BLaER1 (cell line): ENCODE results near the gene KLF7.

ENCODE experiments used
- H3K27ac ChIP-seq: shearing (Covaris generic); formaldehyde crosslinking; 2 replicates; pipeline ENCODE4 v1.8.1; 2022
- H3K27me3 ChIP-seq: shearing (Covaris generic); formaldehyde crosslinking; 2 replicates; pipeline ENCODE4 v1.8.1; 2022
- H3K36me3 ChIP-seq: shearing (Covaris generic); formaldehyde crosslinking; 2 replicates; pipeline ENCODE4 v1.8.1; 2022
- H3K4me1 ChIP-seq: shearing (Covaris generic); formaldehyde crosslinking; 2 replicates; pipeline ENCODE4 v1.8.1; 2022
- H3K4me2 ChIP-seq: shearing (Covaris generic); formaldehyde crosslinking; 2 replicates; pipeline ENCODE4 v1.8.1; 2022
- H3K4me3 ChIP-seq: shearing (Covaris generic); formaldehyde crosslinking; 2 replicates; pipeline ENCODE4 v1.8.1; 2022
- H3K9ac ChIP-seq: shearing (Covaris generic); formaldehyde crosslinking; 2 replicates; pipeline ENCODE4 v1.8.1; 2022
- H3K9me3 ChIP-seq: shearing (Covaris generic); formaldehyde crosslinking; 2 replicates; pipeline ENCODE4 v1.8.1; 2022
- H4K20me1 ChIP-seq: shearing (Covaris generic); formaldehyde crosslinking; 2 replicates; pipeline ENCODE4 v1.8.1; 2022
- Cebpa-rat ChIP-seq: shearing (Covaris generic); IDR thresholded peaks from 2 replicates; pipeline ENCODE4 v1.8.1; 2022

Gene KLF7

DNA sequence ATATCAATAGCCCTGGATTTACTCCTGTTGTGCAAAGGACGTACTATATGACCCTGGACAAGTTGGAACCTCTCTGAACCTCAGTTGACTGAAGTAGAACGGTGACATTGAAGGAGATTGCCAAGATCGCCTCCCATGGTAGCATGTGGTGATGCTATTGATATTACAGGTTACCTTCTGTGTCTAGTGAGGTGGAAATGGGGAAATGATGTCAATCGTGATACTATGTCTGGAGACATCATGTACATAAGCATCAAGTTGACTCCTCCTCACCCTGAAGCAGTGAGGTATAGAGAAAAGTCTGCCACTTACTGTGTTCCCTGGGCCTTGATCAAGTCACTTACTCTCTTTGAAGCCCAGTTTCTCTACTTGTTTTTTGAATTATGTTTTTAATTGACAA, 93.9 kb downstream of the KLF7 start:
- H3K4me1 ChIP-seq: peaks cover 19% of the 10 kb centered on the region
- no peaks in the 10 kb centered on the region for H3K27me3 ChIP-seq
- H4K20me1 ChIP-seq: no peaks in the 10 kb centered on the region
- no peak for TF ChIP-seq Cebpa-rat
- H3K36me3 ChIP-seq: no peaks in the 10 kb centered on the region
- H3K4me3 ChIP-seq: no peak overlapping the region
- H3K4me2 ChIP-seq: no peak overlapping the region
- H3K27ac ChIP-seq: no peak overlapping the region
- H3K9me3 ChIP-seq: no peaks in the 10 kb centered on the region
- H3K9ac ChIP-seq: no peak overlapping the region

GRCh38 chr2:207067473-207067872, 98.3 kb downstream of the KLF7 start:
- no peak for TF ChIP-seq Cebpa-rat
- Histone ChIP-seq H3K4me2 (no peak overlapping the region), H3K27me3 (no peaks in the 10 kb centered on the region), H3K36me3 (no peaks in the 10 kb centered on the region), H4K20me1 (no peaks in the 10 kb centered on the region), H3K4me3 (no peak overlapping the region), H3K4me1 (peaks cover 6% of the 10 kb centered on the region; the same call in 1 of the 2 replicates), H3K9me3 (no peaks in the 10 kb centered on the region), H3K9ac (no peak overlapping the region), H3K27ac (no peak overlapping the region)

GRCh38 chr2:207066791-207067460, 98.8 kb downstream of the KLF7 start:
- Histone ChIP-seq H3K36me3 (no peaks in the 10 kb centered on the region), H3K4me2 (no peak overlapping the region), H3K4me1 (peaks cover 6% of the 10 kb centered on the region; the same call in 1 of the 2 replicates), H3K27me3 (no peaks in the 10 kb centered on the region), H3K9ac (no peak overlapping the region), H4K20me1 (no peaks in the 10 kb centered on the region), H3K27ac (no peak overlapping the region), H3K4me3 (no peak overlapping the region), H3K9me3 (no peaks in the 10 kb centered on the region)
- no peak for TF ChIP-seq Cebpa-rat

DNA sequence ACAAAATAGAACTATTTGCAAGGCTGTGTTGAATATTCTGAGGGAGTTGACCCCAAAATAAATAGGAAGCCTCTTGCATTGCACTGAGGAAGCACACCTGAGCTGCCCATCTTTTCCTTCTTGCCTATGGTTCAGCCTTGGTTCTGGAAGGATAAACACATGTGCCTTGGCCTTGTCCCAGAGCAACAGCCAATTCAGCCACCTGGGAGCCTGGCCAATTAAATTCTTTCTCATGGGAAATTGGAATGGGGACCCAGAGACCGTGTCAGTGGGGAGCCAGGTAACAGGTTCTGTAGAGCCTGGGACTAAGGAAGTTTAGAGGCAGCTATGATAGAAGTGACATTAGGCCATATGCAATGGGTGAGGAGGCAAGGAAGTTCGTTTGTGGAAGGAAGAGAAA, 99.6 kb downstream of the KLF7 start:
- Histone ChIP-seq H3K9me3 (no peaks in the 10 kb centered on the region), H3K4me2 (no peak overlapping the region), H3K27me3 (no peaks in the 10 kb centered on the region), H3K4me1 (peaks cover 6% of the 10 kb centered on the region; the same call in 1 of the 2 replicates), H3K36me3 (no peaks in the 10 kb centered on the region), H3K27ac (no peak overlapping the region), H3K4me3 (no peak overlapping the region), H4K20me1 (no peaks in the 10 kb centered on the region), H3K9ac (no peak overlapping the region)
- no peak for TF ChIP-seq Cebpa-rat

- Histone ChIP-seq H3K27ac (no peak overlapping the region), H3K4me2 (no peak overlapping the region), H4K20me1 (no peaks in the 10 kb centered on the region), H3K36me3 (no peaks in the 10 kb centered on the region), H3K9me3 (no peaks in the 10 kb centered on the region), H3K9ac (no peak overlapping the region), H3K4me1 (peaks cover under 1% of the 10 kb centered on the region; the same call in 1 of the 2 replicates), H3K27me3 (no peaks in the 10 kb centered on the region), H3K4me3 (no peak overlapping the region)
- no peak for TF ChIP-seq Cebpa-rat
Observed at GRCh38 chr2:207064128-207064690, 101.5 kb downstream of the KLF7 start.

- H3K27ac ChIP-seq: no peak overlapping the region
- no peaks in the 10 kb centered on the region for H3K27me3 ChIP-seq
- H3K36me3 ChIP-seq: no peaks in the 10 kb centered on the region
- no peak overlapping the region for H3K4me2 ChIP-seq
- H3K4me1 ChIP-seq: no peaks in the 10 kb centered on the region
- H3K9me3 ChIP-seq: no peaks in the 10 kb centered on the region
- H3K4me3 ChIP-seq: no peak overlapping the region
- no peak overlapping the region for H3K9ac ChIP-seq
- no peak for TF ChIP-seq Cebpa-rat
- no peaks in the 10 kb centered on the region for H4K20me1 ChIP-seq
Observed at GRCh38 chr2:207061181-207061580, 104.6 kb downstream of the KLF7 start.

DNA sequence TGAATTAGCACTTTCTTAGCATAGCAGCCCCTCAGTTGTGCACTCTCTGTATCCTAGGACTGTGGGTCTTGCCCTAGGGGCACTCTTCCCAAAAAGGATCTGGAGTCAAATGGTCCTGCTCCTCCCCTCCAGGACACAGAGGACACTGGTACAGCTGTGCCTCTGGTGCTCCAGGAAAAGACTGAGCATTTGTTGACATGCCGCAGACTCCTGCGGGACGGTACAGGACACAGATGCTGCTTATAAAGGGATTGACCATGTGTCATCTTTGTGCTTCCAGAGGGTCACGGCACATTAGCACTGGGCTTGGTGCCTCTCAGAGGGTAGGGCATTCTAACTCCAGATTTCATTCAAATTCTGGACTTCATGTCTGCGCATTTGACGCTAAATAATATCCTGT, 110.5 kb downstream of the KLF7 start:
- no peak for TF ChIP-seq Cebpa-rat
- Histone ChIP-seq H3K27me3 (no peaks in the 10 kb centered on the region), H4K20me1 (no peaks in the 10 kb centered on the region), H3K27ac (no peak overlapping the region), H3K4me2 (no peak overlapping the region), H3K4me1 (no peaks in the 10 kb centered on the region), H3K4me3 (no peak overlapping the region), H3K36me3 (no peaks in the 10 kb centered on the region), H3K9me3 (no peaks in the 10 kb centered on the region), H3K9ac (no peak overlapping the region)

GRCh38 chr2:207054521-207054920, 111.2 kb downstream of the KLF7 start:
- H3K27ac ChIP-seq: no peak overlapping the region
- H3K9me3 ChIP-seq: no peaks in the 10 kb centered on the region
- TF ChIP-seq Cebpa-rat: no peak

DNA sequence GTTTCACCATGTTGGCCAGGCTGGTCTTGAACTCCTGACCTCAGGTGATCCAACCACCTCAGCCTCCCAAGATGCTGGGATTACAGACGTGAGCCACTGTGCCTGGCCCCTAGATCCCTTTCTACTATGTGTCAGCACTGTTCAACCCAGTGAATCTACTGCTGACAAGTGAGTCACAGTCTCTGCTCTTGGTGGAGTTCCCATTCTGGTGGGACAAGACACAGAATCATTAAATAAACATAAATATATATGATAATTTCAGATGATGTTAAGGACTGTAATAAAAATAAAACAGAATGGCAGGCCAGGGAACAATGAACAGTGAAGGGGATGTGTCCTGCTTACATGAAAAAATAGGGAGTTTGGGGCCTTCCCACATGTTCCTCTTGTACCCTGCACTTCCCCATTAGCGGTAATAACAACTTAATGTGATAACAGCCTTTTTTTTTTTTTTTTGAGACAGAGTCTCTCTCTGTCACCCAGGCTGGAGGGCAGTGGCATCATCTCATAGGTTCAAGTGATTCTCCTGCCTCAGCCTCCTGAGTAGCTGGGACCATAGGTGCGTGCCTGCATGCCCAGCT, 114.3 kb downstream of the KLF7 start:
- no peak overlapping the region for H3K4me2 ChIP-seq
- H3K4me3 ChIP-seq: no peak overlapping the region
- H4K20me1 ChIP-seq: no peaks in the 10 kb centered on the region
- H3K9me3 ChIP-seq: no peaks in the 10 kb centered on the region
- peaks cover 5% of the 10 kb centered on the region; the same call in 1 of the 2 replicates for H3K4me1 ChIP-seq
- no peaks in the 10 kb centered on the region for H3K27me3 ChIP-seq
- no peak for TF ChIP-seq Cebpa-rat
- no peak overlapping the region for H3K9ac ChIP-seq
- H3K27ac ChIP-seq: no peak overlapping the region
- no peaks in the 10 kb centered on the region for H3K36me3 ChIP-seq

More at GRCh38 chr2:207054521-207054920, 111.2 kb downstream of the KLF7 start:
- Histone ChIP-seq H4K20me1 (no peaks in the 10 kb centered on the region), H3K4me1 (no peaks in the 10 kb centered on the region), H3K27me3 (no peaks in the 10 kb centered on the region), H3K4me2 (no peak overlapping the region), H3K4me3 (no peak overlapping the region), H3K9ac (no peak overlapping the region), H3K36me3 (no peaks in the 10 kb centered on the region)

- Histone ChIP-seq H3K27me3 (no peaks in the 10 kb centered on the region), H3K36me3 (no peaks in the 10 kb centered on the region), H3K9me3 (no peaks in the 10 kb centered on the region), H3K27ac (no peak overlapping the region), H3K4me1 (peaks cover 5% of the 10 kb centered on the region; the same call in 1 of the 2 replicates), H3K4me2 (no peak overlapping the region), H3K4me3 (no peak overlapping the region), H3K9ac (no peak overlapping the region), H4K20me1 (no peaks in the 10 kb centered on the region)
- no peak for TF ChIP-seq Cebpa-rat
Observed at GRCh38 chr2:207049122-207049521, 116.6 kb downstream of the KLF7 start.
